AG04450 (cell line): Measurements from ENCODE around the gene UNKL. TPM values are rescaled to one million over a fixed set of nuclear protein-coding genes. Genes with fewer than 3 reads are reported as not detected.

Experiments used
- CTCF ChIA-PET: fragments of 300-600, 350-600 bp; formaldehyde crosslinking; extraction: SDS; loops from one replicate; lab custom pipeline; 2022; ENCODE audit warnings: antibody characterized with exemption, inconsistent platforms; lab: Charles Lee
- POLR2A ChIA-PET: fragments of 350-600 bp; formaldehyde crosslinking; extraction: SDS; loops from one replicate; lab custom pipeline; 2021; ENCODE audit warnings: antibody characterized with exemption, inconsistent platforms; lab: Yijun Ruan, JAX
- DNase-seq: peaks from one replicate; pipeline ENCODE4 v3.0.0-alpha.2; 2011; ENCODE audit warnings: low read depth, low spot score
- H3K27ac ChIP-seq: one replicate; pipeline ENCODE4 v1.5.1; 2012; ENCODE audit warnings: low read depth, low read length, control low read depth
- H3K27me3 ChIP-seq: one replicate; pipeline ENCODE4 v1.6.0; 2012; ENCODE audit warnings: low read length; ENCODE audit not compliant: control insufficient read depth, insufficient read depth
- H3K4me3 ChIP-seq: 2 replicates; pipeline ENCODE4 v1.5.1; 2011; ENCODE audit warnings: mild to moderate bottlenecking, low read depth, low read length, control low read depth
- H3K9me3 ChIP-seq: 2 replicates; pipeline ENCODE4 v1.5.1; 2012; ENCODE audit warnings: low read length; ENCODE audit not compliant: control insufficient read depth, insufficient read depth
- CTCF ChIP-seq: IDR thresholded peaks from 2 replicates; pipeline ENCODE4 v1.5.1; 2011; ENCODE audit warnings: low read depth, low read length, control low read depth, inconsistent platforms
- polyA plus RNA-seq: library from polyadenylated mRNA; depleted of rRNA; stranded (reverse); fragments of >200 nt; gene quantifications from 2 replicates; pipeline ENCODE4 v1.2.3, GENCODE V29; 2011

Gene UNKL
- polyA plus RNA-seq, 1 experiment, result 7.6 TPM

DNA sequence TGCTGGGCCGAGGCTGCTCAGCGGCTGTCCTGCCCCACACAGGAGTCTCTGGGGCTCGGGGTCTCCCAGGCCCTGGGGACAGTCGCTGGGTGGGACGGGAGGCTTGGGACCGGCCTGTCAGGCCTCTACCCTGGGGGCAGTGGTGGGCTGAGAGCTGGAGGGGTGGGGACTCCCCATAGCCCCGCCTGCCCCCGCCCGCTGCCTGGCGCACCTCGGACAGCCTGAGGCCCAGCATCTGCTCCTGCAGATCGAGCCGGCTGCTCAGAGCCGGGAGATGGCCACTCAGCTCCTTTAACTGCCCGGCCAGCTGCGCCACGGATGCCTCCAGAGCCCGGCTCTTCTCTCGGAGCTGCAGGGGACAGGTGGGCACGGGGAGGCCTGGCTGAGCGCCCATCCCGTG is 23.1 kb upstream of the UNKL start:
- ChIA-PET POLR2A (no interaction called here), CTCF (no interaction called here)
- no peak for DNase-seq
- no peaks in the 10 kb centered on the region; the same call in 1 of the 2 replicates for H3K9me3 ChIP-seq
- no peak overlapping the region for H3K4me3 ChIP-seq
- H3K27ac ChIP-seq, result no peak overlapping the region
- no peak for TF ChIP-seq CTCF
- no peaks in the 10 kb centered on the region for H3K27me3 ChIP-seq

DNA sequence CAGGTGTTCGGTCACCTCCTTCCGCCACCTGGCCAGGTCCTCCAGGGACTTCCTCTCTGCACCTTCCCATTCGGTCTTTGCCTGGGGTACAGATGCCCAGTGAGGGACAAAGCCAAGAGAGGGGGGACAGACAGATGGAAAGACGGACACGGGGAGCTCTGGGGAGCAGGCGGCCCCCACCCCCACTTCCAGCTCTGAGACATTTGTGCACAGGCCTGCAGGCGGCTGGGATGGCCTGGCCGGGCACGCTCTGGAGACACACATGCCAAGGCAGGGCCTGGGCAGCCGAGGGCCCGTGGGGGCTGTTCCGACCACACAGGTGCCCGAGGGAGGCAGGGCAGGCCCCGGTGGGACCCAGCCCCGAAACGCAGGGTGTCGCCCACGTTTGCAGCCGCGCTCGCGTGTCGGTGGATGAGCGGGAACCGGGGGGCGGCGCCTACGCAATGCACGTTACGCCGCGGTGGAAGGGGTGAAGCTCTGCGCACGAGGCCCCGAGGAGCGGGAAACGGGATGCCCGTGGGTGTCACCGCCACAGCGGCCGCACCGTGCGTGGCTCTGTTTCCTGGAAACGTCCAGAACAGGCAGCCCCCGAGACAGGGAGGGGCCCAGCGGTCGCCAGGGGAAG is 22.3 kb upstream of the UNKL start:
- ChIA-PET POLR2A (no interaction called here), CTCF (no interaction called here)
- TF ChIP-seq CTCF, result no peak
- H3K4me3 ChIP-seq, result no peak overlapping the region
- H3K9me3 ChIP-seq, result no peaks in the 10 kb centered on the region; the same call in 1 of the 2 replicates
- no peak for DNase-seq
- H3K27me3 ChIP-seq, result no peaks in the 10 kb centered on the region
- H3K27ac ChIP-seq, result no peak overlapping the region

DNA sequence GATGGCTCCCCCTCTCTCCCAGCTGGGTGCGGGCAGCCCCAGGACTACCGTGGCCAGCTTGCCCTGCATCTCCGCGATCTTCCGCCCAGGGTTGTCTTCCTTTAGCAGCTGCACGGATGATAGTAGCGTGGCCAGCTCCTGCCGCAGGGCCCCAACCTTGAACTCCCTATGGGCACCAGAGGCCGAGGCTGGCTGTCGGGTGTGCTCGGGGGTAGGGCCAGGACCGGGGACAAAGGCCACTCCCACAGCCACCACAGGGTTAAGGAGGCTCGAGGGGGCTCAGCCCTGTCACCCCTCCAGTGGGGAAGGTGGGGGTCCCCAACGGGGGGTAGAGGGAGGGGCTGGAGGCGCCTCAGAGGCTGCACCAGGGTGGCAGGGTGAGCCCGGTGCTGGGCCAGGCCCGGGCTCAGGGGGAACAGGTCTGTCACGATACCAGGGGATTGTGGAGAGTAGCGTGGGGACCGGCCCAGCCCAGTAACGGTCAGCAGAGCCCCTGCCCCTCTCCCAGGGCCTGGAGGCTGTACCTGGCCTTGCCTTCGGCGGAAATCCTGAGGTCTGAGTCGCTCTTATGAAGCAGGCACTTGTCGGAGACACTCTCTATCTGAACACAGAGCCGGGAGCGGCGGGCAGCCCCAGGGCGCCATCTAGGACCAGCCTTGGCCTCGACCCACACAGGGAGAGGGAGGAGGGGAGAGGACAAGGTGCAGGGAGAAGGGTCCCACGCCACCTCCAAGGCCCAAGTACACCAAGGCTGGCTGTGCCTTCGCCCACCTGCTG is 21.6 kb upstream of the UNKL start:
- no peak for TF ChIP-seq CTCF
- Histone ChIP-seq H3K27ac (no peak overlapping the region), H3K27me3 (no peaks in the 10 kb centered on the region), H3K9me3 (no peaks in the 10 kb centered on the region; the same call in 1 of the 2 replicates), H3K4me3 (no peak overlapping the region)
- POLR2A ChIA-PET, result no interaction called here
- CTCF ChIA-PET, result no interaction called here
- DNase-seq, result no peak

- H3K9me3 ChIP-seq, result no peaks in the 10 kb centered on the region; the same call in 1 of the 2 replicates
- H3K27ac ChIP-seq, result no peak overlapping the region
- no peak for TF ChIP-seq CTCF
- H3K27me3 ChIP-seq, result no peaks in the 10 kb centered on the region
- ChIA-PET POLR2A (no interaction called here), CTCF (no interaction called here)
- DNase-seq, result no peak
- H3K4me3 ChIP-seq, result no peak overlapping the region
These were observed 20.4 kb upstream of the UNKL start for GRCh38 chr16:1434644-1435592.
